ENCODE data around the gene ELOVL7. TPM values are rescaled to one million over a fixed set of nuclear protein-coding genes. Genes with fewer than 3 reads are reported as not detected.

The ELOVL7 gene
- total RNA-seq (ENCODE audit: unreplicated experiment) = 0.59 TPM
- long read RNA-seq, partial matches to known transcripts = 0 of 1 reads
- long read RNA-seq, other reads (novel, unspliced or antisense) = 1 of 1 reads

GRCh38 chr5:60843936-60844905 is at the start of gene ELOVL7:
Gene ELOVL7, minus strand, starts transcription at chr5:60844269. Its CDS starts 56,872 bp downstream, at chr5:60787397.
- Mint-ChIP-seq H3K4me3 (ENCODE audit: unreplicated experiment) (peak within 1 kb of the TSS; percentile 88), H3K9me3 (ENCODE audit: unreplicated experiment) (peaks cover 8% of the 10 kb centered on the region), H3K4me1 (ENCODE audit: low read depth, unreplicated experiment) (peaks cover 6% of the 10 kb centered on the region), H3K36me3 (ENCODE audit: unreplicated experiment) (peaks cover 4% of the 10 kb centered on the region), H3K27ac (ENCODE audit: unreplicated experiment) (peak within 1 kb of the TSS; percentile 17), H3K27me3 (ENCODE audit: unreplicated experiment) (peaks cover 15% of the 10 kb centered on the region)
- peak; percentile 68 for DNase-seq
- TF ChIP-seq, protein P1, sequence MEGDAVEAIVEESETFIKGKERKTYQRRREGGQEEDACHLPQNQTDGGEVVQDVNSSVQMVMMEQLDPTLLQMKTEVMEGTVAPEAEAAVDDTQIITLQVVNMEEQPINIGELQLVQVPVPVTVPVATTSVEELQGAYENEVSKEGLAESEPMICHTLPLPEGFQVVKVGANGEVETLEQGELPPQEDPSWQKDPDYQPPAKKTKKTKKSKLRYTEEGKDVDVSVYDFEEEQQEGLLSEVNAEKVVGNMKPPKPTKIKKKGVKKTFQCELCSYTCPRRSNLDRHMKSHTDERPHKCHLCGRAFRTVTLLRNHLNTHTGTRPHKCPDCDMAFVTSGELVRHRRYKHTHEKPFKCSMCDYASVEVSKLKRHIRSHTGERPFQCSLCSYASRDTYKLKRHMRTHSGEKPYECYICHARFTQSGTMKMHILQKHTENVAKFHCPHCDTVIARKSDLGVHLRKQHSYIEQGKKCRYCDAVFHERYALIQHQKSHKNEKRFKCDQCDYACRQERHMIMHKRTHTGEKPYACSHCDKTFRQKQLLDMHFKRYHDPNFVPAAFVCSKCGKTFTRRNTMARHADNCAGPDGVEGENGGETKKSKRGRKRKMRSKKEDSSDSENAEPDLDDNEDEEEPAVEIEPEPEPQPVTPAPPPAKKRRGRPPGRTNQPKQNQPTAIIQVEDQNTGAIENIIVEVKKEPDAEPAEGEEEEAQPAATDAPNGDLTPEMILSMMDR (IDR thresholded peaks at IDR 0.05; ENCODE audit: partially characterized antibody, unreplicated experiment) = no peak

GRCh38 chr5:60893521-60893920 is 49.5 kb upstream of the ELOVL7 start:
- TF ChIP-seq, protein P1 (IDR thresholded peaks at IDR 0.05; ENCODE audit: partially characterized antibody, unreplicated experiment) = no peak
- no peaks in the 10 kb centered on the region for H3K27me3 Mint-ChIP-seq (ENCODE audit: unreplicated experiment)
- H3K4me1 Mint-ChIP-seq (ENCODE audit: low read depth, unreplicated experiment) = peaks cover 3% of the 10 kb centered on the region
- no peaks in the 10 kb centered on the region for H3K36me3 Mint-ChIP-seq (ENCODE audit: unreplicated experiment)
- H3K9me3 Mint-ChIP-seq (ENCODE audit: unreplicated experiment) = peaks cover 2% of the 10 kb centered on the region
- no peak overlapping the region for H3K27ac Mint-ChIP-seq (ENCODE audit: unreplicated experiment)
- no peak for DNase-seq
- H3K4me3 Mint-ChIP-seq (ENCODE audit: unreplicated experiment) = no peak overlapping the region

DNA sequence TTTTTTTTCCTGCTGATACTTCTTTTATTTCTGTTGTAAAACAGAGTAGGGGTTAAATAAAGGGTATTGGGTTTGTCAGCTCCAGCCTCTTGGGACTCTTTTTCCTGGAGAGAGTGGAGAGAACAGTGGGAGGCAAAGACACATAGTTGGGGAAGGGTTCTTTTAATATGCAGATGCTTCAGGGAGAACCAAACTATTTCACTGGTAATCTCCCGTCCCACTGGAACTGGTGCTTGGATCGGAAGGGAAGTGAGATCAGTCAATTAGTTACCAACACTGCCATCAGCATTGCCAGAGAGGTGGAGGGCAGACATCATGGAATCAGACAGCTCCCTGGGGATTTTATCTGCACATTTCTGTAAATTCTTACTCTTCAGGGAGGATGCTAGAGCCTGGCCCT is 47.6 kb upstream of the ELOVL7 start:
- peaks cover 3% of the 10 kb centered on the region for H3K4me1 Mint-ChIP-seq (ENCODE audit: low read depth, unreplicated experiment)
- TF ChIP-seq, protein P1 (IDR thresholded peaks at IDR 0.05; ENCODE audit: partially characterized antibody, unreplicated experiment) = no peak
- H3K27ac Mint-ChIP-seq (ENCODE audit: unreplicated experiment) = no peak overlapping the region
- no peaks in the 10 kb centered on the region for H3K27me3 Mint-ChIP-seq (ENCODE audit: unreplicated experiment)
- H3K4me3 Mint-ChIP-seq (ENCODE audit: unreplicated experiment) = no peak overlapping the region
- peaks cover 2% of the 10 kb centered on the region for H3K9me3 Mint-ChIP-seq (ENCODE audit: unreplicated experiment)
- DNase-seq = no peak
- no peaks in the 10 kb centered on the region for H3K36me3 Mint-ChIP-seq (ENCODE audit: unreplicated experiment)

DNA sequence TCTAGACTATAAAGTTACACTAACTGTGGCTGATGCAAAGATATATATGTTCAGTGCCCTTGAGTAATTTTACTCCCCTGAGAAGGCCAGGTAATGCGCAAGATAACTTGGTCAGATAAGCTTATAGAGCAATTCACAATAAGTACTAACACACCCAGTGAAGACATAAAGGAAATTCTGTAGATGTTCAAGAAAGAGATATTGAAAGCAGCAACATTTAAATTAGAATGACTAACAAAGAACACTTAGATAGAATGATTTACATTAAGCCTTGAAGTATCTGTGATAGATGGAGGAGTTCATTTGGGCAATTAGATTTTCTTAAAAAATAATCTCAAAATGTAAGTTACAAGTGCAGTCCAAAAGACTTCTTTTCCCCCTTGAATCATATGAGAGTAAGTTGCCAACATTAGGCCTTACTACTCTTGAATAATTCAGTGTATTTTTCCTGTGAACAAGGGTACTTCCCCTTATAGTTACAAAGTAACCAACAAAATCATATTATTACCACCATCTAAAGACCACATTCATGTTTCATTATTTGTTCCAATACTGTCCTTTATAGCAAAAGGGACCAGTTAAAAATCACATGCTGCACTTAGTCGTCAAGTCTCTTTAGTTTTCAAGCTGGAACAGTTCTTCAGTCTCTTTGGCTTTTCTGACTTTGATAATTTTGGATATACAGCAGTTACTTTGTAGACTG is 44.4 kb upstream of the ELOVL7 start:
- H3K4me1 Mint-ChIP-seq (ENCODE audit: low read depth, unreplicated experiment) = peaks cover 3% of the 10 kb centered on the region
- no peak overlapping the region for H3K4me3 Mint-ChIP-seq (ENCODE audit: unreplicated experiment)
- H3K9me3 Mint-ChIP-seq (ENCODE audit: unreplicated experiment) = peaks cover 2% of the 10 kb centered on the region
- H3K27me3 Mint-ChIP-seq (ENCODE audit: unreplicated experiment) = no peaks in the 10 kb centered on the region
- TF ChIP-seq, protein P1 (IDR thresholded peaks at IDR 0.05; ENCODE audit: partially characterized antibody, unreplicated experiment) = no peak
- H3K36me3 Mint-ChIP-seq (ENCODE audit: unreplicated experiment) = no peaks in the 10 kb centered on the region
- no peak overlapping the region for H3K27ac Mint-ChIP-seq (ENCODE audit: unreplicated experiment)
- DNase-seq = no peak
